CD4-positive, alpha-beta T cell (primary cell): ENCODE data around the gene NXN. TPM values are rescaled to one million over a fixed set of nuclear protein-coding genes. Genes with fewer than 3 reads are reported as not detected.
A peak's percentile ranks its signal among the peaks of the same experiment; 100 is the strongest.
"Not testable (repeated sequence)": the region's sequence is repeated elsewhere in the genome, so short reads cannot be mapped to it uniquely, and the experiment has no call there.

Experiments used
- ATAC-seq: fragments of 200-7000 bp; cut with Tn5 transposase; one replicate; pipeline ENCODE4 v1.10.0; 2022; ENCODE audit warnings: mild to moderate bottlenecking; ENCODE audit not compliant: poor library complexity
- CTCF ChIA-PET: fragments of 350-600 bp; sonication (Branson Sonifier 250); formaldehyde crosslinking; loops from one replicate; lab custom pipeline; 2021; ENCODE audit warnings: antibody characterized with exemption, inconsistent platforms; lab: Charles Lee
- POLR2A ChIA-PET: fragments of 350-600 bp; sonication (Branson Sonifier 250); formaldehyde crosslinking; loops from one replicate; lab custom pipeline; 2021; ENCODE audit warnings: antibody characterized with exemption, inconsistent platforms; lab: Charles Lee
- DNase-seq, 14 experiments: peaks; one replicate each; pipeline ENCODE4 v3.0.0-alpha.2; 2013 to 2020; ENCODE audit warnings: mixed read lengths in 2 of 14
- H3K27ac ChIP-seq, 2 donors: one replicate each; pipeline versions ENCODE4 v1.5.1 to v1.7.0; 2013; ENCODE audit warnings: low read length in 2 of 2, low read depth in 1 of 2, mild to moderate bottlenecking in 1 of 2
- H3K27me3 ChIP-seq, 2 experiments: 1 replicate in 1 of 2; 2 replicates in 1 of 2; pipeline versions ENCODE4 v1.6.1 to v1.7.0; 2013; ENCODE audit warnings: low read length in 2 of 2, control low read depth in 1 of 2, mild to moderate bottlenecking in 1 of 2, moderate library complexity in 1 of 2; ENCODE audit not compliant: insufficient read depth in 2 of 2, control insufficient read depth in 1 of 2
- H3K36me3 ChIP-seq: one replicate; pipeline ENCODE4 v1.6.1; 2013; ENCODE audit warnings: low read length, control low read depth; ENCODE audit not compliant: insufficient read depth
- H3K4me1 ChIP-seq: one replicate; pipeline ENCODE4 v1.6.1; 2013; ENCODE audit warnings: low read length, control low read depth; ENCODE audit not compliant: insufficient read depth
- H3K4me3 ChIP-seq: one replicate; pipeline ENCODE4 v1.5.1; 2013; ENCODE audit warnings: mild to moderate bottlenecking, low read length, moderate library complexity
- H3K9me3 ChIP-seq, 2 experiments: 1 replicate in 1 of 2; 2 replicates in 1 of 2; pipeline versions ENCODE4 v1.6.1 to v1.7.0; 2013; ENCODE audit warnings: low read length in 2 of 2, mild to moderate bottlenecking in 2 of 2, control low read depth in 1 of 2, moderate library complexity in 1 of 2; ENCODE audit not compliant: control insufficient read depth in 1 of 2, insufficient read depth in 1 of 2
- H3K27ac Mint-ChIP-seq: one replicate; pipeline ENCODE4 v1.8.0; 2020; ENCODE audit warnings: mixed read lengths
- H3K27me3 Mint-ChIP-seq: one replicate; pipeline ENCODE4 v1.8.0; 2021; ENCODE audit warnings: mixed read lengths
- H3K36me3 Mint-ChIP-seq: one replicate; pipeline ENCODE4 v1.8.0; 2021; ENCODE audit warnings: low read depth, mixed read lengths
- H3K4me1 Mint-ChIP-seq: one replicate; pipeline ENCODE4 v1.8.0; 2021; ENCODE audit warnings: low read depth, mixed read lengths
- H3K4me3 Mint-ChIP-seq: one replicate; pipeline ENCODE4 v1.8.0; 2020; ENCODE audit warnings: mild to moderate bottlenecking, mixed read lengths
- H3K9me3 Mint-ChIP-seq: one replicate; pipeline ENCODE4 v1.8.0; 2020; ENCODE audit warnings: mixed read lengths
- CTCF ChIP-seq: fragments of 200-600 bp; IDR thresholded peaks from one replicate; pipeline ENCODE4 v1.8.0; 2022; ENCODE audit warnings: antibody characterized with exemption, mild to moderate bottlenecking
- intact Hi-C, 2 experiments: fragments of 100-400 bp; cut with DNase I in 1 of 2; cut with micrococcal nuclease in 1 of 2; formaldehyde crosslinking; loops; one replicate each; pipeline versions ENCODE4 v1.15.1 to v1.9.0; 2023 to 2025; cut with DNase I, micrococcal nuclease
- total RNA-seq, 174 experiments: library from RNA in 2 of 174; stranded (reverse) in 2 of 174; gene quantifications; one replicate each; pipeline ENCODE4 v1.2.3 and lab custom pipeline; 2021 to 2026

The NXN gene
- total RNA-seq, 2 experiments from 2014 or later: 0.80 to 0.98 TPM

DNA sequence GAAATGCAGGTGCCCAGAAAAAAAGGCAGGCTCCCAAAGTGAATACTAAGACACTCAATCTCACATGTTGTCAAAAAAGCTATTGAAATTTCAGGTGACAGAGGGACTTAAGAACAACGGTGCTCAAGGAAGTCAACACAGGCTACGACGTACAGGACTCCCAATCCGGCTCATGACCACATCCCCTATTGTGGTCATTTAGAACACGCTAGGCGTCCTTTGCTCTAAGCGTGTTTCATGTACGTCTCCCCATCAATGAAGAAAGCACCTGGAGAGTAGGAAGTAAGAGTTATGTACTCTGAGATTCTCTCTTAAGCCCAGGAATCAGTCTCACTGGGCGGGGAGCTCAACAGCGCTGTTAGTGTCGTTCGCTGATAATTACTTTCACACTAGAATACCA, 103.3 kb downstream of the NXN start:
- ChIA-PET CTCF (interaction anchor here (1.8 kb wide), 1 partner anchor 120 kb away, joined by 6 read pairs; the partner anchor contains the start of gene TIMM22), POLR2A (interaction anchor here (1.1 kb wide), 1 partner anchor 94 kb away, joined by 5 read pairs; the partner anchor contains the start of genes GLOD4 and MRM3)
- Mint-ChIP-seq H3K27me3 (peaks cover 37% of the 10 kb centered on the region), H3K4me1 (peaks cover 15% of the 10 kb centered on the region), H3K36me3 (no peaks in the 10 kb centered on the region), H3K9me3 (peaks cover 2% of the 10 kb centered on the region), H3K4me3 (no peak overlapping the region), H3K27ac (no peak overlapping the region)
- Histone ChIP-seq H3K27me3 (peaks cover 2 to 5% of the 10 kb centered on the region in 2 experiments), H3K4me1 (peaks cover 10% of the 10 kb centered on the region), H3K4me3 (no peak overlapping the region), H3K9me3 (no peaks in the 10 kb centered on the region), H3K27ac (no peak overlapping the region), H3K36me3 (no peaks in the 10 kb centered on the region)
- intact Hi-C loops: loop anchor here (2.0 to 5.0 kb wide), 3 partner anchors 105 to 121 kb away; partner anchors contain the start of gene TIMM22 (in 2 of the 2)
- TF ChIP-seq CTCF: no peak
- peak; percentile 87 for ATAC-seq
- DNase-seq: peak in 7 of 14 experiments; percentile 2 to 67 (median 26)

DNA sequence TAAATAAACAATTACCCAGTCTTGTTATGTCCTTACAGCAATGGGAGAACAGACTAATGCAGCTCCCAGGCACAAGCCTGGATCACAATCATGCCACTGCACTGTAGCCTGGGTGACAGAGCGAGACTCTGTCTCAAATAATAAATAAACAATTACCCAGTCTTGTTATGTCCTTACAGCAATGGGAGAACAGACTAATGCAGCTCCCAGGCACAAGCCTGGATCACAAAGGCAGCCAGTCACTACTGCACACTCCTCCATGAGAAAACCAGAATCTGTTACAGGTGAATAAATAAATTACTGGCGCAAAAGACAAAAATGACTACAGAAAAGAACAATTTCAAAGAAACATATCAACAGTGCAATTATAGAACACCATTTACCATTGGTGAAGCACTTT, 105.0 kb downstream of the NXN start:
- H3K36me3 Mint-ChIP-seq, ATAC-seq, H3K4me1 ChIP-seq, H3K9me3 ChIP-seq, H3K4me3 Mint-ChIP-seq, DNase-seq, POLR2A ChIA-PET, intact Hi-C loops, H3K27ac Mint-ChIP-seq, H3K27me3 ChIP-seq, H3K36me3 ChIP-seq, H3K27ac ChIP-seq, H3K4me3 ChIP-seq, CTCF ChIA-PET, H3K9me3 Mint-ChIP-seq: not testable (repeated sequence)
- Mint-ChIP-seq H3K4me1 (peaks cover 15% of the 10 kb centered on the region), H3K27me3 (peaks cover 28% of the 10 kb centered on the region)

DNA sequence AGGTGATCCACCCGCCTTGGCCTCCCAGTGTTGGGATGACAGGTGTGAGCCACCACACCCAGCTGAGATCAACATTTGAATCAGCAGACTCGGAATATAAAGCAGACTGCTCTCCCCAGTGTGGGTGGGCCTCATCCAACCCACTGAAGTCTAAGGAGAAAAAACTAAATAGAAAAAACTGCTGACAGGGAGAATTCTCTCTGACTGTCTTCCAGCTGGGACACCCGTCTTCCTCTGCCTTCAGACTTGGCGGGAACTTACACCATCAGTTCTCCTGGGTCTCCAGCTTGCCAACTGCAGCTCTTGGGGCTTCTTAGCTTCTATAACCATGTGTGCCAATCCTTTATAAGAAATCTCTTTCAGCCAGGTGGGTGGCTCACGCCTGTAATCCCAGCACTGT, 106.7 kb downstream of the NXN start:
- no peak overlapping the region for H3K4me3 ChIP-seq
- H3K27ac ChIP-seq: no peak overlapping the region
- peaks cover 4 to 5% of the 10 kb centered on the region in 2 experiments for H3K27me3 ChIP-seq
- no peak overlapping the region for H3K4me3 Mint-ChIP-seq
- no peak for DNase-seq
- CTCF ChIA-PET: interaction anchor here (0.7 kb wide), 1 partner anchor 1101 kb away, joined by 3 read pairs; no protein-coding TSS in a partner anchor
- H3K9me3 ChIP-seq: no peaks in the 10 kb centered on the region
- no peak for TF ChIP-seq CTCF
- H3K27me3 Mint-ChIP-seq: peaks cover 34% of the 10 kb centered on the region
- no peaks in the 10 kb centered on the region for H3K36me3 Mint-ChIP-seq
- peaks cover 2% of the 10 kb centered on the region for H3K9me3 Mint-ChIP-seq
- H3K4me1 ChIP-seq: peaks cover 5% of the 10 kb centered on the region
- H3K27ac Mint-ChIP-seq: no peak overlapping the region
- H3K4me1 Mint-ChIP-seq: peaks cover 15% of the 10 kb centered on the region
- ATAC-seq: no peak
- intact Hi-C loops: no loop called here
- H3K36me3 ChIP-seq: no peaks in the 10 kb centered on the region
- POLR2A ChIA-PET: no interaction called here
